ENCODE results near the gene ANKS6. TPM values are rescaled to one million over a fixed set of nuclear protein-coding genes. Genes with fewer than 3 reads are reported as not detected.

ANKS6 gene
- total RNA-seq (10 to 100 TPM in 1 of 2 donors, 1 to 10 TPM in 1; 8.0 to 16.8 TPM), polyA plus RNA-seq (ENCODE audit: insufficient read length in 2 of 2) (10 to 100 TPM; 22.9 to 31.3 TPM)
- long read RNA-seq, donor 1, result 0 reads
- long read RNA-seq, donor 2, result 0 reads
- long read RNA-seq, donor 3, result 0 reads
- long read RNA-seq, donor 4, partial matches to known transcripts, result 5 of 6 reads
- long read RNA-seq, donor 4, other reads (novel, unspliced or antisense), result 0 of 6 reads

DNA sequence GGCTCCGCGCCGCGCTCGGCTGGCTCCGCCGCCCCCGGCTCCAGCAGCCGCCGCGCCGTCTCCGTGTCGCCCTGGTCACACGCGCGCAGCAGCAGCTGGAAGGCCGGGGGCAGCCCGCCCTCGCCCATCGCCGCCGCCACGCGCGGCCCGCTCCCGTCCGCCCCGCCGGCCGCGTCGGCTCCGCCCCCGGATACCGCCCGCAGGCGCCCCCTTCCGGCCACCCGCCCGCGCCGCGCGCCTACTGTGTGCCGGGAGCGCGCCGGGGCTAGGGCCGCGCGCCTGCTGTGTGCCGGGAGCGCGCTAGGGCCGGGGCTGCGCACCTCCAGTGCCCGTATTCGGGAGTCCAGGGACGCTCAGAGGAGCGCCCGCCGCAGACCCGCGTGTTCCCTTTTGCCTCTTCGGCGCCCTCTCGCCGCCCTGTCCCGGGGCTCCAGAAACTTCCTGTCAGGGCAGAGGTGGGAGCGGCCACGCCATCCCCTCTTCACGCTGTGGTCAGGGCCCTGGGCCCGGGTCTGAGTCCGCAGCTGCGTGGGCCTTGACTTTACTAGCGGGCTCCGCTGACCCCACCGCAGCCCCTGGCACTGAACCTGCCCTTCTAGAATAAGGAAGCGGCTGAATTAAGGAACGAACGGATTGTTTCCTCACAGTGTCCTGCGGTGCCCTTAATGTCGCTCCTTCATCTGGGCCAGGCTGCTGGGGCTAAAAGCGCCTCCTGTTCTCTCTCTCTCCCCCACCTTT lies at the start of gene ANKS6:
Gene ANKS6, minus strand, starts transcription at position 192 of the 738 bp plus-strand sequence. Its CDS starts 64 bp downstream, at position 128.
- DNase-seq (ENCODE audit: low read depth in 4 of 6, low spot score in 6 of 6), result peak in 5 of 6 donors; percentile 72 to 94 (median 79)
- Histone ChIP-seq H3K36me3 (ENCODE audit: control insufficient read depth, insufficient read depth, low read length) (peaks cover 3% of the 10 kb centered on the region), H3K9me3 (ENCODE audit: control insufficient read depth, insufficient read depth, low read length) (no peaks in the 10 kb centered on the region), H3K4me3 (ENCODE audit: low read depth, low read length) (peak within 1 kb of the TSS; percentile 63), H3K27me3 (ENCODE audit: control insufficient read depth, insufficient read depth, low read length) (no peaks in the 10 kb centered on the region), H3K4me1 (ENCODE audit: control insufficient read depth, insufficient read depth, low read length) (peaks cover 22% of the 10 kb centered on the region), H3K27ac (ENCODE audit: low read depth, low read length) (peak within 1 kb of the TSS; percentile 64)
- 1% methylated on average over 83 of the region's 86 CpGs for WGBS (ENCODE audit: insufficient coverage)

DNA sequence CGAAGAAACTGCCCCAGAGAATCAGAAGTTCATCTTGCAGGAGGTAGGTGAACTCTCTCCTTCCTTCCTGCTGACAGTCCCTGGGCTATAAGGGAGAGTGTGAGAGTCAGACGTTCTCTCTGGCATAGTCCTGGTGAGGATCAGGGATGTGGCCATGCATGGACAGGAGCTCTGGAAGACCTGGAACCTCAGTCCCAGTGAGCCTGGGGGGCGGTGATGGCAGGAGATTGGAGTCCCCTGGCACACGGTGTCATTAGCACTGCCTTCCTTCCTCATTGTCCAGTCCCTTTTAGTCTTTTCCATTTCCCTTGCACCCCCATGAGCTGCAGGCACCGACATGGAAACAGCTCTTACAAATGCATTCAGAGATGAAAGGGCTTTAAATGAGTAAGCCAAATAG lies 49.7 kb upstream of the ANKS6 start:
- 80% methylated on average over 1 of the region's 5 CpGs for WGBS (ENCODE audit: insufficient coverage)
- Histone ChIP-seq H3K4me3 (ENCODE audit: low read depth, low read length) (no peak overlapping the region), H3K27me3 (ENCODE audit: control insufficient read depth, insufficient read depth, low read length) (no peaks in the 10 kb centered on the region), H3K27ac (ENCODE audit: low read depth, low read length) (no peak overlapping the region), H3K4me1 (ENCODE audit: control insufficient read depth, insufficient read depth, low read length) (no peaks in the 10 kb centered on the region), H3K36me3 (ENCODE audit: control insufficient read depth, insufficient read depth, low read length) (no peaks in the 10 kb centered on the region), H3K9me3 (ENCODE audit: control insufficient read depth, insufficient read depth, low read length) (no peaks in the 10 kb centered on the region)
- DNase-seq (ENCODE audit: low read depth in 4 of 6, low spot score in 6 of 6), result no peak

- 90% methylated on average over 2 of the region's 7 CpGs for WGBS (ENCODE audit: insufficient coverage)
- Histone ChIP-seq H3K9me3 (ENCODE audit: control insufficient read depth, insufficient read depth, low read length) (no peaks in the 10 kb centered on the region), H3K4me1 (ENCODE audit: control insufficient read depth, insufficient read depth, low read length) (no peaks in the 10 kb centered on the region), H3K4me3 (ENCODE audit: low read depth, low read length) (no peak overlapping the region), H3K27ac (ENCODE audit: low read depth, low read length) (no peak overlapping the region), H3K36me3 (ENCODE audit: control insufficient read depth, insufficient read depth, low read length) (no peaks in the 10 kb centered on the region), H3K27me3 (ENCODE audit: control insufficient read depth, insufficient read depth, low read length) (no peaks in the 10 kb centered on the region)
- no peak for DNase-seq (ENCODE audit: low read depth in 4 of 6, low spot score in 6 of 6)
Observed at GRCh38 chr9:98842510-98842909, 46.2 kb upstream of the ANKS6 start.

DNA sequence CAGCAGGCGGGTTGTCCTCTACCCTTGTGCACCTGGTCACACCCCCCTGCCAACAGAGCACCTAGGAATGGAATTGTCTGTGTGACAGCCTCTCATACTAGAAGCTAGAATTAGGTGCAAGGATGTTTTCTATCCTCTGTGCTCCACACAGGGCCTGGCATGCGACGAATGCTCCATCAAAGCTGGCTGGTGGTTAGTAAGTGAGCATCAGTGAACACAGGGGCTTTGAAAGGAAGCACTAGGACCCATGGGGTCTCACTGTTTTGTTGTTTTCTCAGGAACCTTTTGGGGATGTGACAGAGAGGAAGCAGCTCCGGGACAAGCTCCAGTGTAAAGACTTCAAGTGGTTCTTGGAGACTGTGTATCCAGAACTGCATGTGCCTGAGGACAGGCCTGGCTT lies 43.4 kb upstream of the ANKS6 start:
- Histone ChIP-seq H3K4me3 (ENCODE audit: low read depth, low read length) (no peak overlapping the region), H3K27ac (ENCODE audit: low read depth, low read length) (no peak overlapping the region), H3K4me1 (ENCODE audit: control insufficient read depth, insufficient read depth, low read length) (no peaks in the 10 kb centered on the region), H3K36me3 (ENCODE audit: control insufficient read depth, insufficient read depth, low read length) (no peaks in the 10 kb centered on the region), H3K27me3 (ENCODE audit: control insufficient read depth, insufficient read depth, low read length) (no peaks in the 10 kb centered on the region), H3K9me3 (ENCODE audit: control insufficient read depth, insufficient read depth, low read length) (no peaks in the 10 kb centered on the region)
- DNase-seq (ENCODE audit: low read depth in 4 of 6, low spot score in 6 of 6), result no peak
- WGBS (ENCODE audit: insufficient coverage), result 71% methylated on average over 3 of the region's 4 CpGs

DNA sequence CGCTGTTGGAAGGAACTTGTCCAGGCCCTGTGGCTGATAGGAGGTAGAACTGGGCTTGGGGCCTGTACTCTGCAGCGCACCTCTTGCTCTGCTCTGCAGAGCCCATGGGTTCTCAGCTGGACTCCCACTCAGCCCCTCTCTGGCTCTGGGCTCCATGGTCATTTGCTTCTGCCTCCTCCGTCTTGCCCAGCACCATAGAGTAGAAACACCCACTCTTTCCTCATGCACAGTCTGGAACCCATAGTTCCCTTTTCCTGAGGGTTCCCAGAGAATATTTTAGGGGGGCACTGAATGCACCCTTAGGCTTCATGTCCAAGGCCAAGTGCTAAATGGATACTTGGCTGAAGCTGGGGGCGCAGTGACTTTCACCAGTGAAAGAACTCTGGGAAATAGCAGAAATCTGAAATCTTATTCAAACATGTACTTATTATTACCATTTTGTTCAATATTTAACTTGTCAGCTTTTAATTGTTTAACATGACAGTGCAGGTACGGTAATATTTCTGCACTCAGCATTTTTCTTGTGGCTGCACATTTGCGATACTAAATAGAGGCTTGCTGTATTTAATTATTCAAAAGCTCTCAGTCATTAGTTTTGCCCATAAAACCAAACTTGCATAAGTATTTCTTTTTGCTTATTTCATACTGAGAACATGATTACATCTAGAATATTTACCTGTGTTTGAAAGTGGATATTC lies 42.7 kb upstream of the ANKS6 start:
- WGBS (ENCODE audit: insufficient coverage), result 94% methylated on average over 2 of the region's 6 CpGs
- Histone ChIP-seq H3K4me1 (ENCODE audit: control insufficient read depth, insufficient read depth, low read length) (no peaks in the 10 kb centered on the region), H3K9me3 (ENCODE audit: control insufficient read depth, insufficient read depth, low read length) (no peaks in the 10 kb centered on the region), H3K27me3 (ENCODE audit: control insufficient read depth, insufficient read depth, low read length) (no peaks in the 10 kb centered on the region), H3K36me3 (ENCODE audit: control insufficient read depth, insufficient read depth, low read length) (no peaks in the 10 kb centered on the region), H3K4me3 (ENCODE audit: low read depth, low read length) (no peak overlapping the region), H3K27ac (ENCODE audit: low read depth, low read length) (no peak overlapping the region)
- no peak for DNase-seq (ENCODE audit: low read depth in 4 of 6, low spot score in 6 of 6)

- H3K36me3 ChIP-seq (ENCODE audit: control insufficient read depth, insufficient read depth, low read length), result no peaks in the 10 kb centered on the region
- peak in 1 of 6 donors; percentile 19 for DNase-seq (ENCODE audit: low read depth in 4 of 6, low spot score in 6 of 6)
- H3K4me1 ChIP-seq (ENCODE audit: control insufficient read depth, insufficient read depth, low read length), result no peaks in the 10 kb centered on the region
- no peak overlapping the region for H3K27ac ChIP-seq (ENCODE audit: low read depth, low read length)
- 79% methylated on average over 3 of the region's 6 CpGs for WGBS (ENCODE audit: insufficient coverage)
- no peak overlapping the region for H3K4me3 ChIP-seq (ENCODE audit: low read depth, low read length)
- H3K9me3 ChIP-seq (ENCODE audit: control insufficient read depth, insufficient read depth, low read length), result no peaks in the 10 kb centered on the region
- no peaks in the 10 kb centered on the region for H3K27me3 ChIP-seq (ENCODE audit: control insufficient read depth, insufficient read depth, low read length)
Observed at GRCh38 chr9:98838155-98838867, 42.0 kb upstream of the ANKS6 start.

- no peak overlapping the region for H3K27ac ChIP-seq (ENCODE audit: low read depth, low read length)
Observed at GRCh38 chr9:98837516-98837915, 41.2 kb upstream of the ANKS6 start.

DNA sequence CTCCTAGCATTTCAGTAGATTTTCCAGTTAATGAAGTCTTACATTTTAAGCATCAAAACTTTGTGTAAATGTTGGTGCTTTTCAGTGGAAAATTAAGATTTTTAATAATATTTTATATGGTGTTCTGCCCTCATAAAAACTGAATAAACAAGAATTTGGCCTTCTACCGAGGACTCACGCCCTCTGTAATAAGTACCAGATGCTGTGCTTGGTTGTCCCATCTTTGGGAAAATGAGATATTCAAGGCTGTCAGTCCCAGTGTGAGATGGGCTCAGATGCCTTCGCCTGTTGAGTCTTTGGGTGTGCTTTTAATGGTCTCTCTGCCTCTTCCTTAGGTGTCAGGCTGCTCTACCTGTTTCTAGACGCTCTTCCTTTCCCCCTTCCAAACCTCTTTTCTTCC lies 39.9 kb upstream of the ANKS6 start:
- no peak overlapping the region for H3K27ac ChIP-seq (ENCODE audit: low read depth, low read length)
- no peak overlapping the region for H3K4me3 ChIP-seq (ENCODE audit: low read depth, low read length)
- WGBS (ENCODE audit: insufficient coverage), result 100% methylated on average over 3 of the region's 4 CpGs
- H3K9me3 ChIP-seq (ENCODE audit: control insufficient read depth, insufficient read depth, low read length), result no peaks in the 10 kb centered on the region
- no peaks in the 10 kb centered on the region for H3K36me3 ChIP-seq (ENCODE audit: control insufficient read depth, insufficient read depth, low read length)
- no peaks in the 10 kb centered on the region for H3K4me1 ChIP-seq (ENCODE audit: control insufficient read depth, insufficient read depth, low read length)
- no peak for DNase-seq (ENCODE audit: low read depth in 4 of 6, low spot score in 6 of 6)
- no peaks in the 10 kb centered on the region for H3K27me3 ChIP-seq (ENCODE audit: control insufficient read depth, insufficient read depth, low read length)

More at GRCh38 chr9:98837516-98837915, 41.2 kb upstream of the ANKS6 start:
- Histone ChIP-seq H3K36me3 (ENCODE audit: control insufficient read depth, insufficient read depth, low read length) (no peaks in the 10 kb centered on the region), H3K27me3 (ENCODE audit: control insufficient read depth, insufficient read depth, low read length) (no peaks in the 10 kb centered on the region), H3K9me3 (ENCODE audit: control insufficient read depth, insufficient read depth, low read length) (no peaks in the 10 kb centered on the region), H3K4me3 (ENCODE audit: low read depth, low read length) (no peak overlapping the region), H3K4me1 (ENCODE audit: control insufficient read depth, insufficient read depth, low read length) (no peaks in the 10 kb centered on the region)
- DNase-seq (ENCODE audit: low read depth in 4 of 6, low spot score in 6 of 6), result no peak
- 84% methylated on average over 3 of the region's 4 CpGs for WGBS (ENCODE audit: insufficient coverage)

DNA sequence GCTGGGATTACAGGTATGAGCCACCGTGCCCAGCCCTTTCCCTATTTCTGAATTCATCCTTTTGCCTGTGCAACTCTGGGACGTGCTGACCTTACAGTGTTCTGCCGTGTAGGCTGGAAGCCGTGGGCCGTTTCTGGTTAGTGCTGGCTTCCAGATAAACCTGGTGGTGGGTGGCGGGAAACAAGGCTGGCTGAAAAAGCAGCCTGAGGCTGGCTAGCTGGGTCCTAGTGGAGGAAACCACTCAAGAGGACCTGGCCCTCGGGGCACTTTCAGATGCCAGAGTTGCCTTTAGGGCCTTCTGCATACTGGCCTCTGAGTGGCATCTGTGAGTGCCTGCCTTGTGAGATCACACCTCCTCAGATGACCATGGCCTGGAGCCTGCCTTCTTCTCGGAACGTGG lies 38.0 kb upstream of the ANKS6 start:
- WGBS (ENCODE audit: insufficient coverage), result 92% methylated on average over 8 of the region's 9 CpGs
- no peak for DNase-seq (ENCODE audit: low read depth in 4 of 6, low spot score in 6 of 6)

More for the DNA sequence above, 38.0 kb upstream of the ANKS6 start:
- no peaks in the 10 kb centered on the region for H3K4me1 ChIP-seq (ENCODE audit: control insufficient read depth, insufficient read depth, low read length)
- no peaks in the 10 kb centered on the region for H3K9me3 ChIP-seq (ENCODE audit: control insufficient read depth, insufficient read depth, low read length)
- no peak overlapping the region for H3K4me3 ChIP-seq (ENCODE audit: low read depth, low read length)
- H3K36me3 ChIP-seq (ENCODE audit: control insufficient read depth, insufficient read depth, low read length), result no peaks in the 10 kb centered on the region
- no peak overlapping the region for H3K27ac ChIP-seq (ENCODE audit: low read depth, low read length)
- no peaks in the 10 kb centered on the region for H3K27me3 ChIP-seq (ENCODE audit: control insufficient read depth, insufficient read depth, low read length)

All from spinal cord (tissue), 10 donors.